Measurements from ENCODE around the gene PRSS23. TPM values are rescaled to one million over a fixed set of nuclear protein-coding genes. Genes with fewer than 3 reads are reported as not detected.

Gene PRSS23
- total RNA-seq, 2 experiments from 2014 or later = not detected

- Histone ChIP-seq H3K9me3 (ENCODE audit: low read length) (no peaks in the 10 kb centered on the region), H4K20me1 (ENCODE audit: insufficient read depth, low read length) (no peaks in the 10 kb centered on the region), H3K4me2 (ENCODE audit: low read length) (no peak overlapping the region), H3K27ac (ENCODE audit: low read depth, low read length, poor library complexity, severe bottlenecking) (no peak overlapping the region), H3K9me2 (ENCODE audit: insufficient read depth, low read length) (no peaks in the 10 kb centered on the region), H3K4me3 (ENCODE audit: low read depth, low read length, poor library complexity, severe bottlenecking) (no peak overlapping the region), H2AFZ (ENCODE audit: low read length) (no peak overlapping the region), H3K79me2 (ENCODE audit: insufficient read depth, low read depth, low read length) (no peaks in the 10 kb centered on the region), H3K36me3 (ENCODE audit: insufficient read depth, low read length) (no peaks in the 10 kb centered on the region), H3K4me1 (ENCODE audit: insufficient read depth, low read length, poor library complexity, severe bottlenecking) (no peaks in the 10 kb centered on the region)
- no peak for DNase-seq (ENCODE audit: low spot score)
- CTCF ChIA-PET (ENCODE audit: unreplicated experiment) = no interaction called here
- POLR2A ChIA-PET = no interaction called here
- TF ChIP-seq EZH2phosphoT487 (IDR thresholded peaks at IDR 0.05; ENCODE audit: borderline replicate concordance, low read depth, low read length) = no peak
- BruUV-seq (replicated peaks) = no TSS peak
- intact Hi-C loops (cut with micrococcal nuclease; ENCODE audit: unreplicated experiment) = no loop called here
These were observed 12.7 kb upstream of the PRSS23 start for GRCh38 chr11:86787656-86788055.

- POLR2A ChIA-PET = no interaction called here
- Histone ChIP-seq H3K4me1 (ENCODE audit: insufficient read depth, low read length, poor library complexity, severe bottlenecking) (no peaks in the 10 kb centered on the region), H3K9me2 (ENCODE audit: insufficient read depth, low read length) (no peaks in the 10 kb centered on the region), H4K20me1 (ENCODE audit: insufficient read depth, low read length) (no peaks in the 10 kb centered on the region), H3K27ac (ENCODE audit: low read depth, low read length, poor library complexity, severe bottlenecking) (no peak overlapping the region), H3K4me3 (ENCODE audit: low read depth, low read length, poor library complexity, severe bottlenecking) (no peak overlapping the region), H3K79me2 (ENCODE audit: insufficient read depth, low read depth, low read length) (no peaks in the 10 kb centered on the region), H2AFZ (ENCODE audit: low read length) (no peak overlapping the region), H3K9me3 (ENCODE audit: low read length) (no peaks in the 10 kb centered on the region), H3K36me3 (ENCODE audit: insufficient read depth, low read length) (no peaks in the 10 kb centered on the region), H3K4me2 (ENCODE audit: low read length) (no peak overlapping the region)
- intact Hi-C loops (cut with micrococcal nuclease; ENCODE audit: unreplicated experiment) = no loop called here
- DNase-seq (ENCODE audit: low spot score) = no peak
- no TSS peak for BruUV-seq (replicated peaks)
- CTCF ChIA-PET (ENCODE audit: unreplicated experiment) = no interaction called here
- TF ChIP-seq CTCF (conservative IDR thresholded peaks at IDR 0.05; ENCODE audit: low read length) (no peak), EZH2phosphoT487 (IDR thresholded peaks at IDR 0.05; ENCODE audit: borderline replicate concordance, low read depth, low read length) (no peak)
These were observed 10.1 kb upstream of the PRSS23 start for GRCh38 chr11:86790195-86790725.

DNA sequence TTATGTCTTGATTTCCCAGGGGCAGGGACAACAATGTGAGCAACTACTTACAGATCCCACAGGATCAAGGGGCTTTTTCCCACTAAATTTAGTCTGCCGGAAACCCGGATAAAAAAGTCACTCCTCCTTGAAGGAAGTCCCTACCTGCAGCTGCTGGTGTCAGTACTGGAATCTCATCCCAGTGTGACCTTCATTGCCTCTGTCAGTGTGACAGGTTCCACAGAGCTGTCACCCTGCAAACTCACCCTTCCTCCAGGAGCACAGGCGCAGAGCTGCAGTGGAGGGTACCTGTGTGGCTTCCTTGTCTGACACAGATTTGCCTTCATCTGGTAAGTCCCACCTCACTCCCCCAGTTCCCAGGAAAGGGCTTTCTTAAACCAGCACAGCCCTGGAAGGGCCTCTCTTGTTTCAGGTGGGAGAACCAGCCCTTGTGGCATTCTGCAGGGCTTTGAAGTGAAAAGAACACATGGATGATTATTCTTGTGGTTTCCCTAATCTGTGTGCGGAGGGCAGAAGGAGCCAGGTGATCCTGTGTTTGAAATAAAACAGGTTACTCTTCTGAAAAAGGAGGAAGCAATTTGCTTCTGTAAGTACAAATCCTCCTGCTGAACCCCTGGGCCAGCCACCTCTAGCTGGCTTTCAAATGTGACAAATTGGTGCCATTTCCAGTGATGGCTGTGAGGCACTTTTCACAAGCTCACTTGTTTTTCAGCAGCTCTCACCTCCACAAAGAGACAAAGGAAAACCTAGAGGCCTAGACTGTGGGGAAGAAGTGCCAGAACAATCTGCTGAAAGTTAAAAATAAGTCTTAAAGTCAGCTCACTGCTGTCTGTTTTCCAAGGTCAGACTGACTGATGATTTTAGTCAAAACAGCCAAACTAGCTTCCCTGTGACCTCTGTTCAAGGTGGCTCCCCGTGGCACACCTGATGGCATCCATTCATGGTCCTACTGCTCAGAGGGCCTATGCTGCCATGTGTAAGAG is 9.2 kb upstream of the PRSS23 start:
- Histone ChIP-seq H2AFZ (ENCODE audit: low read length) (no peak overlapping the region), H3K4me1 (ENCODE audit: insufficient read depth, low read length, poor library complexity, severe bottlenecking) (no peaks in the 10 kb centered on the region), H3K79me2 (ENCODE audit: insufficient read depth, low read depth, low read length) (no peaks in the 10 kb centered on the region), H3K27ac (ENCODE audit: low read depth, low read length, poor library complexity, severe bottlenecking) (no peak overlapping the region), H3K4me2 (ENCODE audit: low read length) (no peak overlapping the region), H3K4me3 (ENCODE audit: low read depth, low read length, poor library complexity, severe bottlenecking) (no peak overlapping the region), H3K9me2 (ENCODE audit: insufficient read depth, low read length) (no peaks in the 10 kb centered on the region), H3K9me3 (ENCODE audit: low read length) (no peaks in the 10 kb centered on the region), H4K20me1 (ENCODE audit: insufficient read depth, low read length) (no peaks in the 10 kb centered on the region), H3K36me3 (ENCODE audit: insufficient read depth, low read length) (no peaks in the 10 kb centered on the region)
- ChIA-PET POLR2A (interaction anchor here (1.0 kb wide), 1 partner anchor 15 kb away, joined by 3 read pairs; no protein-coding TSS in a partner anchor), CTCF (ENCODE audit: unreplicated experiment) (no interaction called here)
- no TSS peak for BruUV-seq (replicated peaks)
- no peak for TF ChIP-seq EZH2phosphoT487 (IDR thresholded peaks at IDR 0.05; ENCODE audit: borderline replicate concordance, low read depth, low read length)
- no peak for TF ChIP-seq CTCF (conservative IDR thresholded peaks at IDR 0.05; ENCODE audit: low read length)
- intact Hi-C loops (cut with micrococcal nuclease; ENCODE audit: unreplicated experiment) = no loop called here
- DNase-seq (ENCODE audit: low spot score) = no peak
